Measurements from ENCODE around the gene CCDC69. TPM values are rescaled to one million over a fixed set of nuclear protein-coding genes. Genes with fewer than 3 reads are reported as not detected.

Gene CCDC69
- total RNA-seq, 1 donor from 2014 or later: 79.0 TPM

DNA sequence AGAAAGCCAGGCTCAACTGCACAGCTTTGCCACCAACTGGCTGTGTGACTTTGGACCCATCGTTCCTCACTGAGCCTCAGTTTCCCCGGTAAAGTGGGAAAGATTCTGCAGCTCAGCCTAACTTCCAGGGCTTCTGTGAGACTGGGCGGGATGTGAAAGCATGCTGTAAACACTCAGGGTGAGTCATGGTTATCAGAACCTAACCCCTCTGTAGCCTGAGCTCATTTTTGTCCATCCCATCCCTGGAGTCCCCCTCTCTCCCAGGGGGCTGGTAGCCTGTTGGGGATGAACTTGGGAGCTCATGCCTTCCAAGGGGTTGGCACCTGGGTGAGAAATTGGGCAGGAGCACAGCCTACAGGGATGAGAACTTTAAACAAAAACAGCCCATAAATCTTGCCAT, 2.3 kb downstream of the CCDC69 start:
- no peaks in the 10 kb centered on the region for H3K9me3 ChIP-seq
- ATAC-seq (no peak), DNase-seq (no peak)
- peak overlapping the region; percentile 94 for H3K27ac ChIP-seq
- TF ChIP-seq, protein P1, sequence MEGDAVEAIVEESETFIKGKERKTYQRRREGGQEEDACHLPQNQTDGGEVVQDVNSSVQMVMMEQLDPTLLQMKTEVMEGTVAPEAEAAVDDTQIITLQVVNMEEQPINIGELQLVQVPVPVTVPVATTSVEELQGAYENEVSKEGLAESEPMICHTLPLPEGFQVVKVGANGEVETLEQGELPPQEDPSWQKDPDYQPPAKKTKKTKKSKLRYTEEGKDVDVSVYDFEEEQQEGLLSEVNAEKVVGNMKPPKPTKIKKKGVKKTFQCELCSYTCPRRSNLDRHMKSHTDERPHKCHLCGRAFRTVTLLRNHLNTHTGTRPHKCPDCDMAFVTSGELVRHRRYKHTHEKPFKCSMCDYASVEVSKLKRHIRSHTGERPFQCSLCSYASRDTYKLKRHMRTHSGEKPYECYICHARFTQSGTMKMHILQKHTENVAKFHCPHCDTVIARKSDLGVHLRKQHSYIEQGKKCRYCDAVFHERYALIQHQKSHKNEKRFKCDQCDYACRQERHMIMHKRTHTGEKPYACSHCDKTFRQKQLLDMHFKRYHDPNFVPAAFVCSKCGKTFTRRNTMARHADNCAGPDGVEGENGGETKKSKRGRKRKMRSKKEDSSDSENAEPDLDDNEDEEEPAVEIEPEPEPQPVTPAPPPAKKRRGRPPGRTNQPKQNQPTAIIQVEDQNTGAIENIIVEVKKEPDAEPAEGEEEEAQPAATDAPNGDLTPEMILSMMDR (IDR thresholded peaks at IDR 0.05): no peak
- peak overlapping the region; percentile 86 for H3K4me3 ChIP-seq
- peaks cover 55% of the 10 kb centered on the region for H3K4me1 ChIP-seq
- H3K27me3 ChIP-seq (ENCODE audit: low read depth): no peaks in the 10 kb centered on the region
- intact Hi-C loops (cut with DNase I): no loop called here
- H3K36me3 ChIP-seq: no peaks in the 10 kb centered on the region

DNA sequence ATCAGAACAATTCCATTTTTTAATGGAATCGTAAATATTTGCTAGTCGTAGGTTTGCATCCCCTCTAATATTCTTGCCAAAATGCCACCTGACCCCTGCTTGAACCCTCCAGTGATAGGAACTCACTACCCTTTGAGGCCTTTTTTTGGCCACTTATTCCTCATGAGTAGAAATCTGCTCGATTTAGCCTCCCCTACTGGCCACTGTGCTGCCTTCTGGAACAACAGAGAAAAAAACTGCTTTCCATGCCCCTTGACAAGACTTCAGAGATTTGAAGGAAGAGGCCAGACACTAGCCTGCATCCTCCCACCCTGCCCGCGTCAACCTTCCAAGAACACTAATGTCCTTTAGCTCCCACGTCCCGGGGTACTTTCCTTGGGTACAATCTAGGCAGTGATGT, 4.1 kb downstream of the CCDC69 start:
- Histone ChIP-seq H3K4me3 (no peak overlapping the region), H3K36me3 (peaks cover 4% of the 10 kb centered on the region), H3K9me3 (no peaks in the 10 kb centered on the region), H3K27ac (no peak overlapping the region), H3K27me3 (ENCODE audit: low read depth) (no peaks in the 10 kb centered on the region), H3K4me1 (peaks cover 63% of the 10 kb centered on the region)
- intact Hi-C loops (cut with DNase I): no loop called here
- ATAC-seq (no peak), DNase-seq (no peak)
- TF ChIP-seq, protein P1 (IDR thresholded peaks at IDR 0.05): no peak

DNA sequence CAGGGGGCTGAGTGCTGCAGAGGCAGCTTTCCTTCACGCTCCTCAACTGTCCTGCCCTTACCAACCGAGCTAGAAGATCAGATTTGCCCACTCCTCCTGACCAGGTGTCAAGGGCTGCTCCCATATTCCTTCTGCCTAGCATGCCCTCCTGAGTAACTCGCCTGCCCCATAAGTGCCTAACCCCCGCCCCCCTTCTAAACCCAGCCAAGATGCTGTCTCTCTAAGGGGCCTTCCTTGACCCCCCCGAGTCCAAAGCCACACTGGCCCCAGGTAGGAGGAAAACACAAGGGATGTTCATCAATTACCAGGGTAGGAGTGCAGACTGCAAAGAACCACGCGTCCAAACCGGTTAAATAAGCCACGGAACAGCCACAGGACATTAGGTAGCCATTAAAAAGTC, 4.8 kb downstream of the CCDC69 start:
- no peak for DNase-seq
- intact Hi-C loops (cut with DNase I): no loop called here
- Histone ChIP-seq H3K27ac (no peak overlapping the region), H3K9me3 (no peaks in the 10 kb centered on the region), H3K36me3 (peaks cover 6% of the 10 kb centered on the region), H3K4me1 (peaks cover 63% of the 10 kb centered on the region), H3K27me3 (ENCODE audit: low read depth) (no peaks in the 10 kb centered on the region), H3K4me3 (no peak overlapping the region)
- no peak for ATAC-seq
- TF ChIP-seq, protein P1 (IDR thresholded peaks at IDR 0.05): no peak

DNA sequence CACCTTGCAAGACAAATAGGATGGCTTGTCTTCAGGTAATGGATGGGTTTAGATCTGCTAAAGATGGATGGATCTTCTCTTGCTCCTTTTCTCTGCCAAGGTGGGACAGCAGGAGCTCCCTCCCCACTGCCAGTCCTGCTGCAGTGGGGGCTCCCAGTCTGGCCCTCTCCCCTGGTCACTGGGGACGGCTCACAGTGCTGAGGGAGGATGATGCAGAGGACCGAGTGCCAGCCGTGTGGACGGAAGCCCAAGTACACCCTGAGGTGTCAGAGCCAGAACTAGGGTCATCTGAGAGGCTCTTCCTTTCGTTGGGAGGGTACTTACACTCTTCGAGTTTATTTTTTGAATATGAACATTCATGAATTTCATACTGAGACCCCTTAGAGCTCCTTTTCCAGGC, 5.7 kb downstream of the CCDC69 start:
- TF ChIP-seq, protein P1 (IDR thresholded peaks at IDR 0.05): no peak
- intact Hi-C loops (cut with DNase I): no loop called here
- ATAC-seq (no peak), DNase-seq (no peak)
- Histone ChIP-seq H3K4me3 (no peak overlapping the region), H3K36me3 (peaks cover 6% of the 10 kb centered on the region), H3K9me3 (no peaks in the 10 kb centered on the region), H3K27me3 (ENCODE audit: low read depth) (no peaks in the 10 kb centered on the region), H3K4me1 (peaks cover 70% of the 10 kb centered on the region), H3K27ac (no peak overlapping the region)

DNA sequence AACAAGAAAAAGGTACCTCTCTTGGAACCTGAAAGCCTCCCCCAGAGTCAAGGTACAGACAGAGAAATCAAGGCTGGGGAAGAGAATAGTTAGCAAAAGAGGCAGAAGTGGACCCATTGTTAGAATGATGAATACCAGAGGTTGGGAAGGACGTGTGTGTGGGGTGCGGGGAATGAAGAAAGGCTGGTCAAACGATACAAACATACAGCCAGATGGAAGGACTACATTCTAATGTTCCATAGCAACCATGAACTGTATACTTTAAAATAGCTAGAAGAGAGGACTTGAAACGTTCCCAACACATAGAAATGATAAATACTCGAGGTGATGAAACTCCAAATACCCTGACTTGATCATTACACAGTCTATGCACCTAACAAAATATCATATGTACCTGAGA, 7.1 kb downstream of the CCDC69 start:
- Histone ChIP-seq H3K4me3 (no peak overlapping the region), H3K27ac (no peak overlapping the region), H3K4me1 (peaks cover 70% of the 10 kb centered on the region), H3K27me3 (ENCODE audit: low read depth) (no peaks in the 10 kb centered on the region), H3K9me3 (no peaks in the 10 kb centered on the region), H3K36me3 (peaks cover 6% of the 10 kb centered on the region)
- DNase-seq (no peak), ATAC-seq (no peak)
- TF ChIP-seq, protein P1 (IDR thresholded peaks at IDR 0.05): no peak
- intact Hi-C loops (cut with DNase I): no loop called here

DNA sequence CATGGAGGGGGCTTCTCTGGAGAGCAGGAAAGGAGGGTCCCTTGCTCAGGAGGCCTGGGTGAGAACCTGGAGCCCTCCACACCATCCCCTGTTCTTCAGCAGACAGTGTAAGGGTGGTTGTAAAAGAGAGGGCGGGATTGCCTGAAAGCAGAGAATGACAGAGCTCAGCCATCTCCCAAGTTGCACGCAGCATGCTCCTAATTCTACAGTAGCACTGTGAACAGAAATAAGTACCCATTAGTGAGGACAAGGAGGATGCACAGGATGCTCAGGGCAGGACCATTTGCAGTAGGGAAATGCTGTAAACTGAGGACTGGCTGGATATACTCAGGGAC, 8.4 kb downstream of the CCDC69 start:
- peaks cover 6% of the 10 kb centered on the region for H3K36me3 ChIP-seq
- intact Hi-C loops (cut with DNase I): no loop called here
- no peaks in the 10 kb centered on the region for H3K9me3 ChIP-seq
- no peaks in the 10 kb centered on the region for H3K27me3 ChIP-seq (ENCODE audit: low read depth)
- no peak overlapping the region for H3K4me3 ChIP-seq
- TF ChIP-seq, protein P1 (IDR thresholded peaks at IDR 0.05): no peak
- peaks cover 70% of the 10 kb centered on the region for H3K4me1 ChIP-seq
- peak overlapping the region; percentile 91 for H3K27ac ChIP-seq
- ATAC-seq (no peak), DNase-seq (no peak)
